Measurements from ENCODE around the gene PON1. TPM values are rescaled to one million over a fixed set of nuclear protein-coding genes. Genes with fewer than 3 reads are reported as not detected.

PON1 gene
- total and polyA plus RNA-seq, 12 donors = 0.54 to 103 (median 5.4) TPM; not detected in 2

- H3K4me1 ChIP-seq (replicated peaks in 1 of 2) = peaks cover 0 to 9% of the 10 kb centered on the region in 2 donors
- H3K27ac ChIP-seq = no peak overlapping the region
- 88 to 96% (median 94%) methylated on average over 4 of the region's 4 CpGs for WGBS, 4 donors
- no peak overlapping the region for H3K4me3 ChIP-seq
- intact Hi-C loops (cut with DNase I) = no loop called here
- no peaks in the 10 kb centered on the region for H3K27me3 ChIP-seq
- H3K36me3 ChIP-seq (replicated peaks in 1 of 2) = no peaks in the 10 kb centered on the region
- no peaks in the 10 kb centered on the region for H3K9me3 ChIP-seq (replicated peaks in 1 of 3)
- no peak for DNase-seq
- TF ChIP-seq POLR2A (IDR thresholded peaks at IDR 0.05) (no peak), CTCF (IDR thresholded peaks at IDR 0.05) (no peak)
Observed at GRCh38 chr7:95312561-95312960, 11.8 kb downstream of the PON1 start.

- no peaks in the 10 kb centered on the region for H3K9me3 ChIP-seq (replicated peaks in 1 of 3)
- H3K27me3 ChIP-seq = no peaks in the 10 kb centered on the region
- H3K27ac ChIP-seq = no peak overlapping the region
- intact Hi-C loops (cut with DNase I) = no loop called here
- no peak overlapping the region for H3K4me3 ChIP-seq
- no peak for DNase-seq
- H3K36me3 ChIP-seq (replicated peaks in 1 of 2) = no peaks in the 10 kb centered on the region
- no peak for TF ChIP-seq CTCF (IDR thresholded peaks at IDR 0.05)
- no peak for TF ChIP-seq POLR2A (IDR thresholded peaks at IDR 0.05)
- WGBS, 4 donors = 92 to 98% (median 96%) methylated on average over 2 of the region's 2 CpGs
- H3K4me1 ChIP-seq (replicated peaks in 1 of 2) = peaks cover 0 to 9% of the 10 kb centered on the region in 2 donors
Observed at GRCh38 chr7:95311389-95311788, 12.9 kb downstream of the PON1 start.

GRCh38 chr7:95309951-95310350 is 14.4 kb downstream of the PON1 start:
- Histone ChIP-seq H3K27ac (no peak overlapping the region), H3K4me1 (replicated peaks in 1 of 2) (peaks cover 0 to 9% of the 10 kb centered on the region in 2 donors), H3K4me3 (no peak overlapping the region), H3K9me3 (replicated peaks in 1 of 3) (no peaks in the 10 kb centered on the region), H3K36me3 (replicated peaks in 1 of 2) (no peaks in the 10 kb centered on the region), H3K27me3 (no peaks in the 10 kb centered on the region)
- no peak for TF ChIP-seq POLR2A (IDR thresholded peaks at IDR 0.05)
- TF ChIP-seq CTCF (IDR thresholded peaks at IDR 0.05) = no peak
- DNase-seq = no peak
- WGBS, 4 donors = 91 to 95% (median 92%) methylated on average over 2 of the region's 2 CpGs
- intact Hi-C loops (cut with DNase I) = no loop called here

GRCh38 chr7:95304990-95305389 is 19.3 kb downstream of the PON1 start:
- H3K36me3 ChIP-seq (replicated peaks in 1 of 2) = no peaks in the 10 kb centered on the region
- peaks cover 0 to 9% of the 10 kb centered on the region in 2 donors for H3K4me1 ChIP-seq (replicated peaks in 1 of 2)
- no peak overlapping the region for H3K27ac ChIP-seq
- TF ChIP-seq POLR2A (IDR thresholded peaks at IDR 0.05) = no peak
- TF ChIP-seq CTCF (IDR thresholded peaks at IDR 0.05) = no peak
- H3K27me3 ChIP-seq = no peaks in the 10 kb centered on the region
- no peaks in the 10 kb centered on the region for H3K9me3 ChIP-seq (replicated peaks in 1 of 3)
- intact Hi-C loops (cut with DNase I) = no loop called here
- WGBS, 4 donors = 64 to 80% (median 70%) methylated on average over 7 of the region's 7 CpGs
- no peak for DNase-seq
- H3K4me3 ChIP-seq = no peak overlapping the region

All from adrenal gland (tissue), 12 donors.